ENCODE measurements around the gene HCAR1. TPM values are rescaled to one million over a fixed set of nuclear protein-coding genes. Genes with fewer than 3 reads are reported as not detected.
"Not testable (repeated sequence)": the region's sequence is repeated elsewhere in the genome, so short reads cannot be mapped to it uniquely, and the experiment has no call there.

Gene HCAR1
- total RNA-seq, 1 experiment from 2014 or later: not detected

GRCh38 chr12:122732611-122733010 is 2.0 kb upstream of the HCAR1 start:
- DNase-seq (ENCODE audit: low read depth in 1 of 2, low spot score in 2 of 2): no peak
- H3K27me3 ChIP-seq (replicated peaks): no peaks in the 10 kb centered on the region
- no peak overlapping the region for H3K27ac ChIP-seq
- H3K4me1 ChIP-seq (replicated peaks): no peaks in the 10 kb centered on the region
- no peaks in the 10 kb centered on the region for H3K36me3 ChIP-seq
- no peak overlapping the region for H3K4me3 ChIP-seq
- no peaks in the 10 kb centered on the region for H3K9me3 ChIP-seq (replicated peaks)

- Histone ChIP-seq H3K4me1 (replicated peaks) (no peaks in the 10 kb centered on the region), H3K36me3 (no peaks in the 10 kb centered on the region), H3K9me3 (replicated peaks) (no peaks in the 10 kb centered on the region), H3K27ac (no peak overlapping the region), H3K27me3 (replicated peaks) (no peaks in the 10 kb centered on the region), H3K4me3 (no peak overlapping the region)
- DNase-seq (ENCODE audit: low read depth in 1 of 2, low spot score in 2 of 2): no peak
Observed at GRCh38 chr12:122732170-122732569, 1.5 kb upstream of the HCAR1 start.

GRCh38 chr12:122729583-122730214 is 945 bp downstream of the HCAR1 start:
- no peak for DNase-seq (ENCODE audit: low read depth in 1 of 2, low spot score in 2 of 2)
- no peaks in the 10 kb centered on the region for H3K9me3 ChIP-seq (replicated peaks)
- H3K4me3 ChIP-seq: no peak overlapping the region
- no peaks in the 10 kb centered on the region for H3K36me3 ChIP-seq
- peaks cover 14% of the 10 kb centered on the region for H3K4me1 ChIP-seq (replicated peaks)
- H3K27ac ChIP-seq: no peak overlapping the region
- H3K27me3 ChIP-seq (replicated peaks): no peaks in the 10 kb centered on the region

- peak in 1 of 2 experiments; percentile 26 for DNase-seq (ENCODE audit: low read depth in 1 of 2, low spot score in 2 of 2)
- Histone ChIP-seq H3K4me1 (replicated peaks) (peaks cover 14% of the 10 kb centered on the region), H3K4me3 (no peak overlapping the region), H3K36me3 (no peaks in the 10 kb centered on the region), H3K27ac (peak overlapping the region; percentile 19), H3K9me3 (replicated peaks) (no peaks in the 10 kb centered on the region), H3K27me3 (replicated peaks) (no peaks in the 10 kb centered on the region)
Observed at GRCh38 chr12:122726080-122726558, 4.5 kb downstream of the HCAR1 start.

- no peaks in the 10 kb centered on the region for H3K36me3 ChIP-seq
- H3K9me3 ChIP-seq (replicated peaks): no peaks in the 10 kb centered on the region
- H3K4me1 ChIP-seq (replicated peaks): peaks cover 16% of the 10 kb centered on the region
- no peaks in the 10 kb centered on the region for H3K27me3 ChIP-seq (replicated peaks)
- no peak overlapping the region for H3K4me3 ChIP-seq
- DNase-seq (ENCODE audit: low read depth in 1 of 2, low spot score in 2 of 2): no peak
- H3K27ac ChIP-seq: peak overlapping the region; percentile 19
Observed at GRCh38 chr12:122725452-122726079, 5.1 kb downstream of the HCAR1 start.

GRCh38 chr12:122724641-122725243 is 5.9 kb downstream of the HCAR1 start:
- Histone ChIP-seq H3K36me3 (no peaks in the 10 kb centered on the region), H3K4me3 (no peak overlapping the region), H3K4me1 (replicated peaks) (peaks cover 23% of the 10 kb centered on the region), H3K27ac (no peak overlapping the region), H3K27me3 (replicated peaks) (no peaks in the 10 kb centered on the region), H3K9me3 (replicated peaks) (no peaks in the 10 kb centered on the region)
- no peak for DNase-seq (ENCODE audit: low read depth in 1 of 2, low spot score in 2 of 2)

GRCh38 chr12:122722387-122722786 is 8.3 kb downstream of the HCAR1 start:
- H3K27ac ChIP-seq: no peak overlapping the region
- H3K36me3 ChIP-seq: no peaks in the 10 kb centered on the region
- H3K4me3 ChIP-seq: no peak overlapping the region
- DNase-seq (ENCODE audit: low read depth in 1 of 2, low spot score in 2 of 2): no peak
- H3K4me1 ChIP-seq (replicated peaks): peaks cover 23% of the 10 kb centered on the region
- no peaks in the 10 kb centered on the region for H3K27me3 ChIP-seq (replicated peaks)
- no peaks in the 10 kb centered on the region for H3K9me3 ChIP-seq (replicated peaks)

- Histone ChIP-seq H3K4me3 (no peak overlapping the region), H3K4me1 (replicated peaks) (peaks cover 19% of the 10 kb centered on the region), H3K27me3 (replicated peaks) (no peaks in the 10 kb centered on the region), H3K9me3 (replicated peaks) (no peaks in the 10 kb centered on the region), H3K27ac (peak overlapping the region; percentile 78), H3K36me3 (no peaks in the 10 kb centered on the region)
- peak; percentile 60 to 62 for DNase-seq (ENCODE audit: low read depth in 1 of 2, low spot score in 2 of 2)
Observed at GRCh38 chr12:122721057-122721545, 9.5 kb downstream of the HCAR1 start.

- not testable (repeated sequence) for H3K4me3 ChIP-seq; H3K9me3 ChIP-seq (replicated peaks); H3K27me3 ChIP-seq (replicated peaks); H3K36me3 ChIP-seq; DNase-seq (ENCODE audit: low read depth in 1 of 2, low spot score in 2 of 2); H3K27ac ChIP-seq; H3K4me1 ChIP-seq (replicated peaks)
Observed at GRCh38 chr12:122716658-122717057, 14.0 kb downstream of the HCAR1 start, which contains the start of gene HCAR3. TSS of gene HCAR3 (minus strand) at chr12:122716811. CDS start at chr12:122716737, 74 bp downstream.

- not testable (repeated sequence) for H3K36me3 ChIP-seq; DNase-seq (ENCODE audit: low read depth in 1 of 2, low spot score in 2 of 2); H3K27ac ChIP-seq; H3K4me3 ChIP-seq; H3K27me3 ChIP-seq (replicated peaks); H3K9me3 ChIP-seq (replicated peaks); H3K4me1 ChIP-seq (replicated peaks)
Observed at GRCh38 chr12:122715211-122715610, 15.4 kb downstream of the HCAR1 start.

- H3K27ac ChIP-seq; H3K36me3 ChIP-seq; H3K27me3 ChIP-seq (replicated peaks); DNase-seq (ENCODE audit: low read depth in 1 of 2, low spot score in 2 of 2); H3K4me3 ChIP-seq; H3K9me3 ChIP-seq (replicated peaks); H3K4me1 ChIP-seq (replicated peaks): not testable (repeated sequence)
Observed at GRCh38 chr12:122713491-122714188, 17.0 kb downstream of the HCAR1 start.

- not testable (repeated sequence) for H3K27me3 ChIP-seq (replicated peaks); H3K4me1 ChIP-seq (replicated peaks); H3K27ac ChIP-seq; DNase-seq (ENCODE audit: low read depth in 1 of 2, low spot score in 2 of 2); H3K36me3 ChIP-seq; H3K4me3 ChIP-seq; H3K9me3 ChIP-seq (replicated peaks)
Observed at GRCh38 chr12:122711266-122711665, 19.4 kb downstream of the HCAR1 start.

GRCh38 chr12:122710341-122710740 is 20.3 kb downstream of the HCAR1 start:
- H3K27ac ChIP-seq; H3K27me3 ChIP-seq (replicated peaks); H3K36me3 ChIP-seq; H3K4me3 ChIP-seq; H3K4me1 ChIP-seq (replicated peaks); H3K9me3 ChIP-seq (replicated peaks); DNase-seq (ENCODE audit: low read depth in 1 of 2, low spot score in 2 of 2): not testable (repeated sequence)

GRCh38 chr12:122709287-122709686 is 21.4 kb downstream of the HCAR1 start:
- H3K27me3 ChIP-seq (replicated peaks); H3K4me3 ChIP-seq; H3K27ac ChIP-seq; H3K9me3 ChIP-seq (replicated peaks); H3K36me3 ChIP-seq; DNase-seq (ENCODE audit: low read depth in 1 of 2, low spot score in 2 of 2); H3K4me1 ChIP-seq (replicated peaks): not testable (repeated sequence)
